COR-L47 (cell line): ENCODE results near the gene SLC29A1.

Experiments
- DNase-seq: peaks from one replicate; lab custom pipeline; 2025; lab: John Stamatoyannopoulos, UW

The SLC29A1 gene

GRCh38 chr6:44255105-44255808 lies 31.9 kb downstream of the SLC29A1 start:
- DNase-seq, result no peak

GRCh38 chr6:44255871-44256774 lies 32.7 kb downstream of the SLC29A1 start:
- DNase-seq, result no peak

GRCh38 chr6:44256775-44257024 lies 33.3 kb downstream of the SLC29A1 start:
- no peak for DNase-seq

- DNase-seq, result peak; percentile 76
These were observed 33.8 kb downstream of the SLC29A1 start, which contains the start of gene SLC35B2 for GRCh38 chr6:44257025-44257752. TSS of gene SLC35B2 (minus strand) at chr6:44257528. CDS start at chr6:44257410, 118 bp downstream.

- no peak for DNase-seq
These were observed 34.4 kb downstream of the SLC29A1 start for GRCh38 chr6:44257753-44258324.

- no peak for DNase-seq
These were observed 35.0 kb downstream of the SLC29A1 start for GRCh38 chr6:44258325-44258863.

GRCh38 chr6:44258921-44259320 lies 35.5 kb downstream of the SLC29A1 start:
- no peak for DNase-seq

- DNase-seq, result no peak
These were observed 36.6 kb downstream of the SLC29A1 start for GRCh38 chr6:44260011-44260410.

GRCh38 chr6:44260451-44261297 lies 37.3 kb downstream of the SLC29A1 start:
- DNase-seq, result no peak

- no peak for DNase-seq
These were observed 38.2 kb downstream of the SLC29A1 start for GRCh38 chr6:44261581-44261980.

- DNase-seq, result no peak
These were observed 39.3 kb downstream of the SLC29A1 start for GRCh38 chr6:44262467-44263353.

GRCh38 chr6:44263354-44264100 lies 40.1 kb downstream of the SLC29A1 start:
- no peak for DNase-seq

- DNase-seq, result no peak
These were observed 41.0 kb downstream of the SLC29A1 start for GRCh38 chr6:44264154-44265006.

- DNase-seq, result peak; percentile 87
These were observed 41.8 kb downstream of the SLC29A1 start, which contains the start of gene NFKBIE for GRCh38 chr6:44265007-44265721. TSS of gene NFKBIE (minus strand) at chr6:44265551. CDS start at chr6:44265346, 205 bp downstream.

GRCh38 chr6:44265722-44266233 lies 42.4 kb downstream of the SLC29A1 start:
- no peak for DNase-seq

GRCh38 chr6:44266347-44266746 lies 43.0 kb downstream of the SLC29A1 start:
- no peak for DNase-seq

- no peak for DNase-seq
These were observed 43.9 kb downstream of the SLC29A1 start for GRCh38 chr6:44267252-44267651.
